Fibroblast of mammary gland (primary cell): ENCODE results near the gene ZNF282.

Experiments
- DNase-seq: peaks from one replicate; pipeline ENCODE4 v3.0.0-alpha.2; 2010; ENCODE audit warnings: low read depth
- H3K4me3 ChIP-seq: 2 replicates; pipeline ENCODE4 v1.5.1; 2011; ENCODE audit warnings: low read depth, mild to moderate bottlenecking, low read length, moderate library complexity; ENCODE audit not compliant: control insufficient read depth
- CTCF ChIP-seq: conservative IDR thresholded peaks from 2 replicates; pipeline ENCODE4 v1.5.1; 2011; ENCODE audit warnings: low read depth, low read length, inconsistent platforms; ENCODE audit not compliant: control insufficient read depth, insufficient read depth

ZNF282 gene

GRCh38 chr7:149199234-149199995, 4.1 kb downstream of the ZNF282 start:
- TF ChIP-seq CTCF = no peak
- H3K4me3 ChIP-seq = no peak overlapping the region
- no peak for DNase-seq

- peak; percentile 28 for DNase-seq
- TF ChIP-seq CTCF = no peak
- no peak overlapping the region for H3K4me3 ChIP-seq
Observed at GRCh38 chr7:149202831-149203231, 7.5 kb downstream of the ZNF282 start.

- no peak overlapping the region for H3K4me3 ChIP-seq
- TF ChIP-seq CTCF = no peak
- DNase-seq = no peak
Observed at GRCh38 chr7:149205690-149206381, 10.5 kb downstream of the ZNF282 start.

- TF ChIP-seq CTCF = no peak
- no peak for DNase-seq
- H3K4me3 ChIP-seq = no peak overlapping the region
Observed at GRCh38 chr7:149207324-149208035, 12.1 kb downstream of the ZNF282 start.

GRCh38 chr7:149209518-149210269, 14.3 kb downstream of the ZNF282 start:
- peak; percentile 85 for TF ChIP-seq CTCF
- H3K4me3 ChIP-seq = no peak overlapping the region
- DNase-seq = peak; percentile 81

- DNase-seq = no peak
- TF ChIP-seq CTCF = no peak
- no peak overlapping the region for H3K4me3 ChIP-seq
Observed at GRCh38 chr7:149210551-149210950, 15.2 kb downstream of the ZNF282 start.
